Lower leg skin (tissue), 3 donors: ENCODE results near the gene RPL15.

Source experiments
- POLR2A ChIP-seq, 2 donors: fragments of 450-650 bp; IDR thresholded peaks; one replicate each; pipeline ENCODE4 v1.6.1; 2016 to 2017; ENCODE audit warnings: antibody characterized with exemption in 2 of 2, mild to moderate bottlenecking in 1 of 2, moderate library complexity in 1 of 2
- TF ChIP-seq, protein P1 (sequence below), 3 donors: fragments of 450-650 bp; IDR thresholded peaks; one replicate each; pipeline ENCODE4 v1.5.1; 2016; ENCODE audit warnings: antibody characterized with exemption in 3 of 3, mild to moderate bottlenecking in 3 of 3, moderate library complexity in 2 of 3

DNA sequence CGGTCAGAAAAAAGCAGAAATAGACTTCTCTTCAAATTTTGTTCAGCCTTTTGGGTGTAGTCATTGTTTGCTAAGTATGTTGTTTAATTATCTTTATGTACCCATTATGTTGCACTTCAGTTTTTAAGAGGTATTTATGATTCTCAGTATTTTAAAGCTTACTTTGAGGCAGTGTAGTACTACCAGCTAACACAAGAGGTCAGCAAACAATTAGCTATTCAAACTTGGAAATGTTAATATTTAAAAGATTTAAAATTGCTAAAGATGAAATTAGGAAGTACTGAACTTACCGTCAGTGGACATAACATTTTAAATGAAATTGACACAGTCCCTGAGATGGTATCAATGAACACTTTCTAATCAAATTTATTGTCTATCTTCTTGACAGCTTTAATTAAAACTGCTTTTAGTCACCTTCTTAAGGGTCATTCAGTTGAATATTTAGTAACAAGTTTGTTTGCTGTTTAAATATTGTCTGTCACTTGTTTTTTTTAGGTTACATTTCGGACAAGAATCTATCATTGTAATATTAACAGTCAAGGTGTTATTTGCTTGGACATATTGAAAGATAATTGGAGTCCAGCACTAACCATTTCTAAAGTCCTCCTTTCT is 28.2 kb upstream of the RPL15 start:
- TF ChIP-seq, protein P1, sequence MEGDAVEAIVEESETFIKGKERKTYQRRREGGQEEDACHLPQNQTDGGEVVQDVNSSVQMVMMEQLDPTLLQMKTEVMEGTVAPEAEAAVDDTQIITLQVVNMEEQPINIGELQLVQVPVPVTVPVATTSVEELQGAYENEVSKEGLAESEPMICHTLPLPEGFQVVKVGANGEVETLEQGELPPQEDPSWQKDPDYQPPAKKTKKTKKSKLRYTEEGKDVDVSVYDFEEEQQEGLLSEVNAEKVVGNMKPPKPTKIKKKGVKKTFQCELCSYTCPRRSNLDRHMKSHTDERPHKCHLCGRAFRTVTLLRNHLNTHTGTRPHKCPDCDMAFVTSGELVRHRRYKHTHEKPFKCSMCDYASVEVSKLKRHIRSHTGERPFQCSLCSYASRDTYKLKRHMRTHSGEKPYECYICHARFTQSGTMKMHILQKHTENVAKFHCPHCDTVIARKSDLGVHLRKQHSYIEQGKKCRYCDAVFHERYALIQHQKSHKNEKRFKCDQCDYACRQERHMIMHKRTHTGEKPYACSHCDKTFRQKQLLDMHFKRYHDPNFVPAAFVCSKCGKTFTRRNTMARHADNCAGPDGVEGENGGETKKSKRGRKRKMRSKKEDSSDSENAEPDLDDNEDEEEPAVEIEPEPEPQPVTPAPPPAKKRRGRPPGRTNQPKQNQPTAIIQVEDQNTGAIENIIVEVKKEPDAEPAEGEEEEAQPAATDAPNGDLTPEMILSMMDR (IDR thresholded peaks at IDR 0.05): peak in 1 of 3 donors; percentile 35
- no peak for TF ChIP-seq POLR2A (IDR thresholded peaks at IDR 0.05)
